ENCODE data around the gene GALNT18.

Gene GALNT18

GRCh38 chr11:11260903-11261302 is 360.9 kb downstream of the GALNT18 start:
- no peak for DNase-seq

GRCh38 chr11:11253995-11254394 is 367.8 kb downstream of the GALNT18 start:
- DNase-seq, result no peak

GRCh38 chr11:11253497-11253896 is 368.3 kb downstream of the GALNT18 start:
- no peak for DNase-seq

GRCh38 chr11:11252403-11252802 is 369.4 kb downstream of the GALNT18 start:
- DNase-seq, result no peak

- no peak for DNase-seq
Measured at GRCh38 chr11:11251394-11251970, 370.3 kb downstream of the GALNT18 start.

GRCh38 chr11:11250470-11250869 is 371.3 kb downstream of the GALNT18 start:
- DNase-seq, result no peak

GRCh38 chr11:11247576-11247975 is 374.2 kb downstream of the GALNT18 start:
- DNase-seq, result no peak

- no peak for DNase-seq
Measured at GRCh38 chr11:11247086-11247485, 374.7 kb downstream of the GALNT18 start.

- DNase-seq, result no peak
Measured at GRCh38 chr11:11246166-11246565, 375.6 kb downstream of the GALNT18 start.

- no peak for DNase-seq
Measured at GRCh38 chr11:11245453-11245852, 376.4 kb downstream of the GALNT18 start.

GRCh38 chr11:11244470-11245080 is 377.2 kb downstream of the GALNT18 start:
- no peak for DNase-seq

- no peak for DNase-seq
Measured at GRCh38 chr11:11243590-11244469, 378.0 kb downstream of the GALNT18 start.

- no peak for DNase-seq
Measured at GRCh38 chr11:11243209-11243589, 378.6 kb downstream of the GALNT18 start.

- no peak for DNase-seq
Measured at GRCh38 chr11:11241284-11241683, 380.5 kb downstream of the GALNT18 start.

- no peak for DNase-seq
Measured at GRCh38 chr11:11239959-11240358, 381.8 kb downstream of the GALNT18 start.

- DNase-seq, result no peak
Measured at GRCh38 chr11:11237070-11237832, 384.6 kb downstream of the GALNT18 start.

GRCh38 chr11:11236498-11237059 is 385.2 kb downstream of the GALNT18 start:
- no peak for DNase-seq

- no peak for DNase-seq
Measured at GRCh38 chr11:11231763-11232162, 390.0 kb downstream of the GALNT18 start.

GRCh38 chr11:11230802-11231562 is 390.8 kb downstream of the GALNT18 start:
- no peak for DNase-seq

GRCh38 chr11:11230087-11230486 is 391.7 kb downstream of the GALNT18 start:
- DNase-seq, result no peak

GRCh38 chr11:11229647-11230046 is 392.2 kb downstream of the GALNT18 start:
- DNase-seq, result no peak
